GM23248 (cell line): ENCODE results near the gene SMTN. TPM values are rescaled to one million over a fixed set of nuclear protein-coding genes. Genes with fewer than 3 reads are reported as not detected.
A peak's percentile ranks its signal among the peaks of the same experiment; 100 is the strongest.

Experiments used
- DNase-seq: peaks from one replicate; pipeline ENCODE4 v3.0.0-alpha.2; 2015
- H2AFZ ChIP-seq: fragments of 200-600 bp; sonication (generic); 2 replicates; pipeline ENCODE4 v1.6.1; 2016; ENCODE audit warnings: antibody characterized with exemption
- H3F3A ChIP-seq: fragments of 200-600 bp; sonication (generic); 2 replicates; pipeline ENCODE4 v1.6.1; 2016; ENCODE audit warnings: mild to moderate bottlenecking, antibody characterized with exemption, mixed run types; ENCODE audit not compliant: insufficient read depth
- H3K27ac ChIP-seq: fragments of 200-600 bp; sonication (generic); 2 replicates; pipeline ENCODE4 v1.5.1; 2016; ENCODE audit warnings: mild to moderate bottlenecking
- H3K27me3 ChIP-seq: fragments of 200-600 bp; sonication (generic); replicated peaks from 2 replicates; pipeline ENCODE4 v1.6.1; 2016; ENCODE audit warnings: mild to moderate bottlenecking; ENCODE audit not compliant: insufficient read depth
- H3K36me3 ChIP-seq: fragments of 200-600 bp; sonication (generic); 2 replicates; pipeline ENCODE4 v1.6.1; 2016; ENCODE audit warnings: low read depth, mild to moderate bottlenecking
- H3K4me1 ChIP-seq: fragments of 200-600 bp; sonication (generic); 2 replicates; pipeline ENCODE4 v1.6.1; 2016; ENCODE audit warnings: mild to moderate bottlenecking; ENCODE audit not compliant: insufficient read depth
- H3K4me2 ChIP-seq: fragments of 200-600 bp; sonication (generic); one replicate; pipeline ENCODE4 v1.6.1; 2016; ENCODE audit warnings: mild to moderate bottlenecking; ENCODE audit not compliant: unreplicated experiment
- H3K4me3 ChIP-seq: fragments of 200-600 bp; sonication (generic); 2 replicates; pipeline ENCODE4 v1.5.1; 2016; ENCODE audit warnings: mild to moderate bottlenecking
- H3K79me2 ChIP-seq: fragments of 200-600 bp; sonication (generic); 2 replicates; pipeline ENCODE4 v1.6.1; 2016; ENCODE audit warnings: mild to moderate bottlenecking; ENCODE audit not compliant: insufficient read depth
- H3K9ac ChIP-seq: fragments of 200-600 bp; sonication (generic); 2 replicates; pipeline ENCODE4 v1.6.1; 2016; ENCODE audit warnings: mild to moderate bottlenecking
- H3K9me2 ChIP-seq: fragments of 200-600 bp; sonication (generic); 2 replicates; pipeline ENCODE4 v1.6.1; 2016; ENCODE audit warnings: mixed run types, mild to moderate bottlenecking, moderate library complexity; ENCODE audit not compliant: insufficient read depth
- H3K9me3 ChIP-seq: fragments of 200-600 bp; sonication (generic); one replicate; pipeline ENCODE4 v1.6.1; 2017; ENCODE audit warnings: low read depth
- H4K20me1 ChIP-seq: fragments of 200-600 bp; sonication (generic); 2 replicates; pipeline ENCODE4 v1.6.0; 2016; ENCODE audit not compliant: insufficient read depth
- EZH2 ChIP-seq: fragments of 200-600 bp; sonication (generic); IDR thresholded peaks from 2 replicates; pipeline ENCODE4 v1.6.1; 2018; ENCODE audit warnings: antibody characterized with exemption, mild to moderate bottlenecking; ENCODE audit not compliant: insufficient read depth, poor library complexity, severe bottlenecking
- EZH2phosphoT487 ChIP-seq: fragments of 200-600 bp; sonication (generic); IDR thresholded peaks from 2 replicates; pipeline ENCODE4 v1.6.1; 2018; ENCODE audit warnings: antibody characterized with exemption, moderate library complexity, mild to moderate bottlenecking, low read depth; ENCODE audit not compliant: insufficient read depth
- WGBS, 2 experiments: methylation state at CpG; one replicate each; pipeline ENCODE4 v1.1.6; 2015 to 2017; ENCODE audit warnings: low lambda C conversion rate in 2 of 2, low coverage in 1 of 2; ENCODE audit errors: missing lambda C conversion rate in 2 of 2; 5-methylcytosine and 5-hydroxymethylcytosine counted together
- in situ Hi-C: fragments of 300-500 bp; cut with MboI; formaldehyde crosslinking; loops from 2 replicates; pipeline ENCODE4 v1.15.0; 2020
- polyA plus RNA-seq: library from polyadenylated mRNA; unstranded; fragments of >200 nt; fragmentation: Nextera tagmentation; extraction: Ambion mirVana; gene quantifications from 2 replicates; pipeline ENCODE4 v1.2.1, GENCODE V29; 2016
- total RNA-seq: library from RNA; depleted of rRNA; stranded (reverse); fragments of >200 nt; shearing (Covaris generic); gene quantifications from 2 replicates; pipeline ENCODE4 v1.2.3, GENCODE V29; 2014; rRNA removed

SMTN gene
- total and polyA plus RNA-seq, 2 experiments from 2014 or later, result 96.7 to 160 TPM

DNA sequence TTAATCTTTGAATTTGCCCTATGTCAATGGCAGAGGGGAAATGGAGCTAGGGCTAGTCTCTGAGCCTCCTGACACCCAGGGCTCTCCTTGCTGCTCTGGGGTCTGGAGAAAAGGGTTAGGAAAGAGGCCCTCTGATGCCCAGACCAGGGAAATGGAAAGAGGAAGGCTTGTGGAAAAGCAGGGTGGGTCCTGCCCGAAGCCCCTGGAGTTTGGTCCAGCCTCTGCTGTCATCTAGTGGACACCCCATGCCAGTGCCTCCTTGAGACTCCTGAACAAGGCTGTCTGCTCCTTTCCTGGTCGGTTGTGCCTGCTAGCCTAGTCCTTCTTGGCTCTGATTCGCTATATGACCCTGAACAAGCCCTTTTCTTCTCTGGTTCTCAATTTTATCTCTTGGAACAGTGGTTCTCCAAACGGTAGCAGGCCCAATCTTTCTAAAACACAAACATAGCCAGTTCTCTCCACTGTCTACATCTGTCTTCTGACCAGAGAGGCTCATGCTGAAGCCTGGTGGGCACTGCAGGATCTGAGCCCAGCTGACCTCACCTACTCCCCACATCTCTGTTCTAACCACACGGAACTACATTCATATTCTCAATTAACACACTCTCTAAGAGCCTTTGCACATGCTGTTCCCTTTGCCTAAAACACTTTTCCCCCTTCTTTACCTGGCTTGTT is 68.0 kb downstream of the SMTN start:
- H3K9me3 ChIP-seq, result peaks cover 8% of the 10 kb centered on the region
- H4K20me1 ChIP-seq, result no peaks in the 10 kb centered on the region
- H3K4me1 ChIP-seq, result no peaks in the 10 kb centered on the region
- H3K36me3 ChIP-seq, result no peaks in the 10 kb centered on the region
- H2AFZ ChIP-seq, result peak overlapping the region; percentile 72
- H3F3A ChIP-seq, result no peaks in the 10 kb centered on the region
- no peak overlapping the region for H3K4me3 ChIP-seq
- no peaks in the 10 kb centered on the region for H3K79me2 ChIP-seq
- in situ Hi-C loops, result no loop called here
- no peaks in the 10 kb centered on the region for H3K9me2 ChIP-seq
- WGBS, 2 experiments, result 6 to 7% methylated on average over 5 of the region's 5 CpGs
- 0 out of 2 replicates have a peak overlapping the region, but pooled peaks have one; percentile 8 for H3K9ac ChIP-seq
- TF ChIP-seq EZH2phosphoT487 (no peak), EZH2 (no peak)
- DNase-seq, result peak; percentile 78
- H3K4me2 ChIP-seq, result no peak overlapping the region
- H3K27ac ChIP-seq, result no peak overlapping the region
- no peaks in the 10 kb centered on the region for H3K27me3 ChIP-seq

DNA sequence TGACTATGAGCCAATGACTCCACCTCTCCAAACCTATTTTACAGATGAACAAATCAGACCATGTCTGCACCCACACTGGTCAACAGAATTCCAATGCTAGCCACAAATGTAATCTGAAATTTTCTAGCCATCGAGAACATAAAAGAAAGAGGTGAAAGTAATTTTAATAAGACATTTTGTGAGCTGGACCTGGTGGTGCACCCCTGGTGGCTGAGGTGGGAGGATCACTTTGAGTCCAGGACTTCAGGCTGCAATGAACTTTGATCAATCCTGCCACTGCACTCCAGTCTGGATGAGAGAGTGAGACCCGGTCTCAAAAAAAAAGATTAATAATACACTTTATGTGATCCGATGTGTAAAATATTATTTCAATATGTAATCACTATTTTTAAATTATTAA is 69.5 kb downstream of the SMTN start:
- H3F3A ChIP-seq, result peaks cover 6% of the 10 kb centered on the region; the same call in 1 of the 2 replicates
- no peaks in the 10 kb centered on the region for H3K36me3 ChIP-seq
- H3K27me3 ChIP-seq, result no peaks in the 10 kb centered on the region
- H3K79me2 ChIP-seq, result no peaks in the 10 kb centered on the region
- WGBS, 2 experiments, result 48 to 49% methylated on average over 3 of the region's 3 CpGs
- H4K20me1 ChIP-seq, result no peaks in the 10 kb centered on the region
- peaks cover 8% of the 10 kb centered on the region for H3K9me3 ChIP-seq
- H3K4me1 ChIP-seq, result peaks cover 7% of the 10 kb centered on the region
- in situ Hi-C loops, result no loop called here
- H3K9me2 ChIP-seq, result no peaks in the 10 kb centered on the region
- no peak for TF ChIP-seq EZH2
- no peak for TF ChIP-seq EZH2phosphoT487
- no peak overlapping the region for H3K4me3 ChIP-seq
- H3K4me2 ChIP-seq, result no peak overlapping the region
- H2AFZ ChIP-seq, result no peak overlapping the region
- H3K9ac ChIP-seq, result no peak overlapping the region
- peak; percentile 30 for DNase-seq
- H3K27ac ChIP-seq, result no peak overlapping the region

DNA sequence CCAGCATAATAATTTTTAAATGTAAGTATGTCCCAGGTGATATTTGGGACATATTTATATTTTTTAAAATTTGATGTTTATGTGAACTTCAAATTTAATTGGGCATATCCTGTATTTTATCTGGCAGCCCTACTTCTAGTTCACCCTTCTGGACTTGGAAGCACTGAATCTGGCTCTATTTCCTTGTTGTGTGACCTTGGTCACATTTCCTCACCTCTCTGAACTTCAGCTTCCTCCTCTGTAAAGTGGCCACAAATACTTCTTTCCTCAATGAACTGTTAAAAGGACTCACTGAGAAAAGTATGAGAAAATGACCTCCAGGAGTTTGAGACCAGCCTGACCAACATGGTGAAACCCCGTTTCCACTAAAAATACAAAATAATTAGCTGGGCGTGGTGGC is 70.8 kb downstream of the SMTN start:
- Histone ChIP-seq H3K4me3 (no peak overlapping the region), H3K27me3 (no peaks in the 10 kb centered on the region), H3K27ac (no peak overlapping the region), H3K79me2 (no peaks in the 10 kb centered on the region), H3K9ac (no peak overlapping the region), H3K4me2 (no peak overlapping the region), H4K20me1 (no peaks in the 10 kb centered on the region), H3K36me3 (no peaks in the 10 kb centered on the region), H2AFZ (no peak overlapping the region), H3K9me2 (no peaks in the 10 kb centered on the region), H3F3A (peaks cover 6% of the 10 kb centered on the region; the same call in 1 of the 2 replicates), H3K9me3 (peaks cover 4% of the 10 kb centered on the region), H3K4me1 (peaks cover 10% of the 10 kb centered on the region)
- WGBS, 2 experiments, result 79 to 94% methylated on average over 2 of the region's 2 CpGs
- TF ChIP-seq EZH2 (no peak), EZH2phosphoT487 (no peak)
- no peak for DNase-seq
- in situ Hi-C loops, result no loop called here

DNA sequence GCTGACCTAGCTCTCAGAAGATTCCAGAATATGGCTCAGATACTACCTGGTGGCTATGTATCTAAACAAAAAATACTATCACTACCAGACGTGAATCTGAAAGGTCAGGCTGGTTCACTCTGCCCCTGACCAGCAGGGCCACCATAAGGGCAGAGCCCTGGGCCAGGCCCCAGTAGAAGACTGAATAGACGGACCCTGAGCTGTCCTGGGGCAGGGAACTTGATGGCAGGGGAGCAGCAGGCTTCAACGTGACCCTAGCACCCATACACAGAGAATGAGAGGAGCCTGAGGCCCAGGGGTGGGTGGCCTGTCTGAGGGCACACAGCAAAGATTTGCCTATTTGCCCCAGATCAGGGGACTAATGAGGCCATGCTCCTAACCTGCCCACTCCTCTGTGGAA is 72.2 kb downstream of the SMTN start:
- Histone ChIP-seq H3K4me2 (no peak overlapping the region), H2AFZ (no peak overlapping the region), H3K27ac (no peak overlapping the region), H3K4me3 (no peak overlapping the region), H3K4me1 (peaks cover 10% of the 10 kb centered on the region), H4K20me1 (no peaks in the 10 kb centered on the region), H3K27me3 (no peaks in the 10 kb centered on the region), H3F3A (peaks cover 6% of the 10 kb centered on the region; the same call in 1 of the 2 replicates), H3K36me3 (no peaks in the 10 kb centered on the region), H3K9me2 (no peaks in the 10 kb centered on the region), H3K79me2 (no peaks in the 10 kb centered on the region), H3K9me3 (no peaks in the 10 kb centered on the region), H3K9ac (no peak overlapping the region)
- TF ChIP-seq EZH2, result no peak
- TF ChIP-seq EZH2phosphoT487, result no peak
- in situ Hi-C loops, result no loop called here
- no peak for DNase-seq
- WGBS, 2 experiments, result 69 to 87% methylated on average over 3 of the region's 3 CpGs

Other genes starting within 250 kb of the SMTN start
- gene MORC2, start 112.5 kb upstream of the SMTN start, total RNA-seq, result 16.1 and 16.8 TPM in 2 replicates
- gene MORC2, start 112.5 kb upstream of the SMTN start, polyA plus RNA-seq, result 13.2 and 13.3 TPM in 2 replicates
- gene TUG1, start 112.1 kb upstream of the SMTN start, total RNA-seq, result 65.9 and 68.5 TPM in 2 replicates
- 22.8 and 26.6 TPM in 2 replicates for gene TUG1, start 112.1 kb upstream of the SMTN start, polyA plus RNA-seq
- 216 and 268 TPM in 2 replicates for gene SELENOM, start 26.2 kb downstream of the SMTN start, total RNA-seq
- gene SELENOM, start 26.2 kb downstream of the SMTN start, polyA plus RNA-seq, result 522 and 537 TPM in 2 replicates
- gene INPP5J, start 41.6 kb downstream of the SMTN start, total RNA-seq, result 0.13 TPM in 1 of 2 replicates, not detected in the other
- gene INPP5J, start 41.6 kb downstream of the SMTN start, polyA plus RNA-seq, result 0.15 and 0.26 TPM in 2 replicates
- not detected in 2 replicates for gene PLA2G3, start 59.2 kb downstream of the SMTN start, total RNA-seq
- not detected in 2 replicates for gene PLA2G3, start 59.2 kb downstream of the SMTN start, polyA plus RNA-seq
- 46.2 and 47.3 TPM in 2 replicates for gene RNF185, start 78.9 kb downstream of the SMTN start, total RNA-seq
- gene RNF185, start 78.9 kb downstream of the SMTN start, polyA plus RNA-seq, result 49.8 and 52.0 TPM in 2 replicates
- gene LIMK2, start 131.0 kb downstream of the SMTN start, total RNA-seq, result 19.3 and 19.5 TPM in 2 replicates
- gene LIMK2, start 131.0 kb downstream of the SMTN start, polyA plus RNA-seq, result 10.7 and 11.1 TPM in 2 replicates
- gene PIK3IP1, start 211.2 kb downstream of the SMTN start, total RNA-seq, result 8.3 and 16.1 TPM in 2 replicates
- 10.0 and 11.1 TPM in 2 replicates for gene PIK3IP1, start 211.2 kb downstream of the SMTN start, polyA plus RNA-seq